HG03139 (cell line): ENCODE data around the gene SH2D4B.
"Not testable (repeated sequence)": the region's sequence is repeated elsewhere in the genome, so short reads cannot be mapped to it uniquely, and the experiment has no call there.

ENCODE experiments used
- ATAC-seq: cut with Tn5 transposase; IDR thresholded peaks from one replicate; pipeline ENCODE4 v1.9.1; 2021; ENCODE audit not compliant: unreplicated experiment

SH2D4B gene

GRCh38 chr10:80542053-80542452, 4.4 kb downstream of the SH2D4B start:
- ATAC-seq: no peak

- no peak for ATAC-seq
Measured at GRCh38 chr10:80542652-80543318, 5.1 kb downstream of the SH2D4B start.

- not testable (repeated sequence) for ATAC-seq
Measured at GRCh38 chr10:80543319-80543672, 5.6 kb downstream of the SH2D4B start.

- no peak for ATAC-seq
Measured at GRCh38 chr10:80544316-80544953, 6.7 kb downstream of the SH2D4B start.

GRCh38 chr10:80545258-80545881, 7.7 kb downstream of the SH2D4B start:
- ATAC-seq: no peak

- ATAC-seq: no peak
Measured at GRCh38 chr10:80552151-80552646, 14.5 kb downstream of the SH2D4B start.

GRCh38 chr10:80553436-80553835, 15.7 kb downstream of the SH2D4B start:
- no peak for ATAC-seq

GRCh38 chr10:80554050-80554449, 16.3 kb downstream of the SH2D4B start:
- ATAC-seq: no peak

- ATAC-seq: no peak
Measured at GRCh38 chr10:80555415-80555814, 17.7 kb downstream of the SH2D4B start.

GRCh38 chr10:80561950-80562349, 24.2 kb downstream of the SH2D4B start:
- ATAC-seq: no peak

- no peak for ATAC-seq
Measured at GRCh38 chr10:80567292-80567691, 29.6 kb downstream of the SH2D4B start.

- no peak for ATAC-seq
Measured at GRCh38 chr10:80569131-80569895, 31.6 kb downstream of the SH2D4B start.

- ATAC-seq: no peak
Measured at GRCh38 chr10:80571352-80571751, 33.6 kb downstream of the SH2D4B start.

GRCh38 chr10:80579181-80579763, 41.6 kb downstream of the SH2D4B start:
- ATAC-seq: no peak

- no peak for ATAC-seq
Measured at GRCh38 chr10:80579849-80580637, 42.3 kb downstream of the SH2D4B start.

GRCh38 chr10:80580638-80581468, 43.2 kb downstream of the SH2D4B start:
- ATAC-seq: no peak

- ATAC-seq: no peak
Measured at GRCh38 chr10:80581469-80581835, 43.8 kb downstream of the SH2D4B start.

- no peak for ATAC-seq
Measured at GRCh38 chr10:80582286-80582960, 44.7 kb downstream of the SH2D4B start.

- ATAC-seq: no peak
Measured at GRCh38 chr10:80583685-80584084, 46.0 kb downstream of the SH2D4B start.
